Right ventricle myocardium superior (tissue), 1 donor: Measurements from ENCODE around the gene HDAC4. TPM values are rescaled to one million over a fixed set of nuclear protein-coding genes. Genes with fewer than 3 reads are reported as not detected.

Source experiments
- ATAC-seq: fragments of 200-7000 bp; cut with Tn5 transposase; one replicate; pipeline ENCODE4 v1.9.1; 2020; ENCODE audit warnings: mild to moderate bottlenecking; ENCODE audit not compliant: poor library complexity
- DNase-seq: peaks from one replicate; pipeline ENCODE4 v3.0.0-alpha.2; 2020
- intact Hi-C: fragments of 100-400 bp; cut with DNase I; formaldehyde crosslinking; loops from one replicate; pipeline ENCODE4 v1.11.2; 2022
- total RNA-seq: library from RNA; stranded (reverse); fragmentation: NEBNext Ultra II Directional; extraction: Animal tissue kit (Norgen Biotek cat#: 25700); gene quantifications from one replicate; pipeline ENCODE4 v1.2.1, GENCODE V29; 2021
- donor health status: DM: no; HTN: yes; CAD: no; lungs with severe emphysema.

The HDAC4 gene
- total RNA-seq, 1 donor from 2014 or later: 24.9 TPM

DNA sequence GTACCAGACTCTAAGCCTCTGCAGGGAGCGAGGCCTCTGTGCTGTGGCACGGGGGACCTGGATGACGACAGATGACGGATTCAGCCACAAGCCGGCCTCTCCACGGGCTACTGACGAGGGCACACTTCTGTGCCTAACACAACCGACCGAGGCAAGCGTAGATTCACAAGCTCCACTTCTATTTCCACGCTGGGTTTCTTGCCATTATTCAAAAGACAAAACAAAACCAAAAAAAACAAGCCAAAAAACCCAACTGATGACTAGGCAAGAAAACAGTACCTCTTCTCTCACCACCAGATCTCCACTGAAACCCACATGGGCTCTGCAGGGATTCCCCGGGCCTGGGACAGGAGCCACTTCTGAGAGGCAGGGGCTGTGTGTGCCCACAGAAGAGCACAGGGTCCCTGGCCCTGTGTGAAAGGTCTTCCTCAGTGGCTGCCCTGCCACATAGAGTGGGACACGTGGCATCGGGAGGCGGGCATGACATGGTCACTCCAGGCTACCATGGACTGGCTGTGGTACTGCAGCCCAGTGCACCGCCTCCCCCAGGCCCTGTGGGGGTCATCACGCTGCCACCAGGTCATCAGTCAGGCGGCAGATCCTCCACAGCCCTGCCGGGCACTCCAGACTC lies 254.7 kb downstream of the HDAC4 start:
- intact Hi-C loops: no loop called here
- no peak for ATAC-seq
- DNase-seq: no peak

GRCh38 chr2:239145601-239146000 lies 255.2 kb downstream of the HDAC4 start:
- no peak for ATAC-seq
- intact Hi-C loops: no loop called here
- no peak for DNase-seq

GRCh38 chr2:239145106-239145505 lies 255.7 kb downstream of the HDAC4 start:
- intact Hi-C loops: no loop called here
- ATAC-seq: no peak
- DNase-seq: peak; percentile 30

DNA sequence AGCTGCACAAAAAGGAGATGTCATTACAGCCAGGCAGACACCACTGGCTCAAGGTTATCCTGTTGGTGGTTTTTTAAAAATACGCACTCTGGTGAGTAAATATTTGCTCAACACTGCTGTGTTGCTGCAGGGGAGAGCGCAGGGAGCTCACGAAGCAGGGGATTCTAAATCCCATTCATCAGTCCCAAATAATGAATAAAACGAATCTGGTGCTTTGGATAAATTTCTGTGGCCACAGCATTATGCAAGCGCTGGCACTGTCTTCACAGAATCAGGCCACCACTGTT lies 256.2 kb downstream of the HDAC4 start:
- ATAC-seq: no peak
- intact Hi-C loops: no loop called here
- peak; percentile 13 for DNase-seq

DNA sequence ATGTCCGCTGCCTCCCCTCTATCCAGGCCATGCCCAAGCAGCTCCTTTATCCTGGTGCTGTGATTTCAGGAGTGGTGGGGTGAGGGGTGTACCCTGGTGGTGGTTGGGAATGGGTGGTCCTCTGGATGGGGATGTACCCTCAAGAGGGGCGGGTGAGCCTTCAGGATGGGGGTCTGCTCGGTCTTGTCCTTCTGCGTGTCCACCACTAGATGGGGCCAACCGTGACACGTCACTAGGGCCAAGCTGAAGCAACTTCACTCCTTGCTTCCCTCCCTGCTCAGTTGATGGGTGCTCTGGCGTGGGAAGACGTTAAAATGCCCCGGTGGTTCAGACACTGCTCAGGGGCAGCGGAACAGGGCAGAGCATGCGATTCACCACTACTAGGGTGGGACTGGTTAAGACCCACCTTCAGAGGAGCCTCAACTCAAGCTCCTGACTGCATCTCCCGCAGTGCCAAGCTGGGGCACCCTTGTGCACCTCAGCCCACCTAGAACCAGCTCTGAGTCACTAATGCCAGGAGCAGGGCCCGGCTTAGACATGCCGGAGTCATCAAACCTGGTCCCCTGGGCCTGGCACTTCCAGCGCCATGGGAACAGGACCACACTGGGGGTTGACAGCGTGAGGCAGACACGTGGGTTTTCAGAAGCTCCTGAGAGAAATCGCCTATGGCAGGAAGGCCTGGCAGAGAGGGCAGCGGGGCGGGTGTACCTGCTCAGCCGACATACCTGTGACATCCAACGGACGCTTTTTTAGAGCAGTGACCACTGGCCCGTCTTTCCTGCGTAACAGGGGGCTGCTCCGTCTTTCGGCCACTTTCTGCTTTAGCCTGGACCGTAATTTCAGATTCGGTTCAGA lies 256.7 kb downstream of the HDAC4 start:
- DNase-seq: peak; percentile 54
- intact Hi-C loops: no loop called here
- ATAC-seq: peak; percentile 69

- ATAC-seq: no peak
- peak; percentile 24 for DNase-seq
- intact Hi-C loops: no loop called here
These were observed 258.0 kb downstream of the HDAC4 start for GRCh38 chr2:239142806-239143205.

GRCh38 chr2:239142296-239142695 lies 258.5 kb downstream of the HDAC4 start:
- DNase-seq (peak; percentile 16), ATAC-seq (no peak)
- intact Hi-C loops: no loop called here

GRCh38 chr2:239141021-239141760 lies 259.6 kb downstream of the HDAC4 start:
- DNase-seq (peak; percentile 26), ATAC-seq (no peak)
- intact Hi-C loops: no loop called here

- intact Hi-C loops: no loop called here
- DNase-seq (peak; percentile 15), ATAC-seq (no peak)
These were observed 260.3 kb downstream of the HDAC4 start for GRCh38 chr2:239140346-239141020.

DNA sequence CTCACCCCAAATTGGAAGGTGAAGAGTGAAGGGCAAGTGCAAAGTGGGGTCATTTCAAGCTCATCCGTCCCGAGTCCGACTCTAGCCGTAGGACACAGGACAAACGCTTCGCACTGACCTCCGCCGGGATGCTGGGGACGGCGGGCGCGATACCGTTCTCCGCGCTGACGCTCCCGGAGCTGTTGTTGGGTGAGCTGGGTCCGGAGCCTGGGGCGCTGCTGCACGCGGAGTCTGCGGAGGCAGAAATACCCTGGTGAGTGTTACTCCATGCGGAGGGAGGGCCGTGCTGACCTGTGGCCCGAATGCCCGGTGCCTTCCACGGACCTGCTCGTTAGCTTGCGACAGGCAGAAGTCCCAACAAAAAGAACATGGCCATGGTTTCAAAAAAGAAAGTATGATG lies 261.3 kb downstream of the HDAC4 start:
- DNase-seq (peak; percentile 31), ATAC-seq (no peak)
- intact Hi-C loops: no loop called here

DNA sequence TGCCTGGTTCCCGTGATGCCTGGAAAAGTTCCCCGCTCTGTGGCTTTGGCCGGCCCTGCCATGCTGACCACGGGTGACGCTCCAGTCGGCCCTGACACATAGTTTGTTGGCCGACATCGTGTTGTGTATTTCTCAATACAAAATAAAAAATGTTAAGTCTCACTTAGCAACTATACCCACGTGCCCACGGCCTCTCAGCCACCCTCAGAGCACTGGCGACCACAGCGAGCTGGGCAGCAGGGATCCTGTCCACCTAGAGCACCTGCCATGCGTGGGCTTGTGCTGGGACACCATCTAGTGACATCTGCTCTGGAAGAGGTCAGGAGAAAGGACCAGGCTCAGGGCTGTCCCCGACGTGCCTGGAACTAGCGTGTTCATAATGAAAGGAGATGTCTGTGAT lies 261.7 kb downstream of the HDAC4 start:
- intact Hi-C loops: no loop called here
- ATAC-seq: no peak
- peak; percentile 10 for DNase-seq

DNA sequence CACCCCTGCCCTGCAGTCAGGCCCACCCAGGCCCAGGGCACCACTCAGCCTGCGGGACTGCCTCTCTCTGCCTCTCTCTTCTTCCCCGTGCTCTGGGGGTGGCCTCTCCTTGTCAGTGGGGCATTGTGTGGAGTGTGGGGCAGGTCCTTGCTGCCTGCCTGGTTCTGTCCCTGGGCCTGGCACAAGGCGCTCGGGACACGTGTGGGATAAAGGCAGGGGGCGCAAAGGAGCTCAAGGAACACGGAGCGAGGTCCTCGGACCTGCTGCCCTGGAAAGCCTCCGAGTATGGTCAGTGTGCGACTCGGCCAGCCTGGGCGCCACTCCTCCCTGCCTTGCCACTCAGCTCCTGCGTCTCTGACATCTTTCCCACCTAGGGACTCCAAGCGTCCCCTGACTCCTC lies 262.2 kb downstream of the HDAC4 start:
- ATAC-seq: peak; percentile 18
- intact Hi-C loops: no loop called here
- DNase-seq: peak; percentile 38

GRCh38 chr2:239137898-239138283 lies 262.9 kb downstream of the HDAC4 start:
- intact Hi-C loops: no loop called here
- ATAC-seq: no peak

GRCh38 chr2:239137165-239137897 lies 263.5 kb downstream of the HDAC4 start:
- peak; percentile 46 for DNase-seq
- peak; percentile 57 for ATAC-seq
- intact Hi-C loops: no loop called here

More at GRCh38 chr2:239137898-239138283, 262.9 kb downstream of the HDAC4 start:
- DNase-seq: no peak

- DNase-seq (peak; percentile 4), ATAC-seq (no peak)
- intact Hi-C loops: no loop called here
These were observed 264.1 kb downstream of the HDAC4 start for GRCh38 chr2:239136762-239137161.

DNA sequence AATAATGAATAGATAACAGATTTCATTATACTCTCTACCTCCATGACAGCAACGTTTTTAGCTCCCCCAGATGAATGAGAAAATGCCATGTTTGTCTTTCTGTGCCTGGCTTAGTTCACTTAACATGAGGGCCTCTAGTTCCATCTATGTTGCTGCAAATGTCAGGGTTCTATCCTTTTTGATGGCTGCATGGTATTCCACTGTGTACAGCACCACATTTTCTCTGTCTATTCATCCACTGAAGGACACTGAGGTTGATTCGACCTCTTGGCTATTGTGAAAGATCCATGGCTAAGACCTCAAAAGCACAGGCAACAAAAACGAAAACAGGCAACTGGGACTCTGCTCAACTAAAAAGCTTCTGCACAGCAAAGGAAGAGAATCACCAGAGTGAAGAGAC lies 264.6 kb downstream of the HDAC4 start:
- ATAC-seq: no peak
- intact Hi-C loops: no loop called here

DNA sequence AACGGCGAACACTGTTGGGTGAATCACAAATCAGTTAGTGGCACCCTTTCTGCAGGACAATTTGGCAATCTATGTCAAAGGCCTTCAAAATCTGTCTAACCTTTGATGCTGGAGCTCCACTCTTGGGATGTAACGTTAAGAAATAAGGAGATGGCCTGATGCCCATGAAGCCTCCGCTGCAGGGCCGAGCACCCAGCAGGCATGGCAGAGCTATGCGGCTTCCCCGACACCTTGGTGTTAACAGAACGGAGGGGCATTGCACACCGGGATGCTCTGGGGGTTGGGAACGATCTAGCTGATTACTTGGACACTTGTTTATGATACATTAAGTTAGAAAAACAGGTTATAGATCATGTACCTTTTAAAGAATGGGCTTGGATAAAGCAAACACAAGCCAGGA lies 265.3 kb downstream of the HDAC4 start:
- intact Hi-C loops: no loop called here
- DNase-seq: peak; percentile 15
- no peak for ATAC-seq

More for the DNA sequence above, 264.6 kb downstream of the HDAC4 start:
- no peak for DNase-seq

GRCh38 chr2:239133945-239134570 lies 266.8 kb downstream of the HDAC4 start:
- ATAC-seq (no peak), DNase-seq (peak; percentile 24)
- intact Hi-C loops: no loop called here
